NCI-H1930 (cell line): ENCODE data around the gene RNF166.

ENCODE experiments used
- DNase-seq, 2 experiments: peaks; one replicate each; lab custom pipeline; 2025; lab: John Stamatoyannopoulos, UW

RNF166 gene

DNA sequence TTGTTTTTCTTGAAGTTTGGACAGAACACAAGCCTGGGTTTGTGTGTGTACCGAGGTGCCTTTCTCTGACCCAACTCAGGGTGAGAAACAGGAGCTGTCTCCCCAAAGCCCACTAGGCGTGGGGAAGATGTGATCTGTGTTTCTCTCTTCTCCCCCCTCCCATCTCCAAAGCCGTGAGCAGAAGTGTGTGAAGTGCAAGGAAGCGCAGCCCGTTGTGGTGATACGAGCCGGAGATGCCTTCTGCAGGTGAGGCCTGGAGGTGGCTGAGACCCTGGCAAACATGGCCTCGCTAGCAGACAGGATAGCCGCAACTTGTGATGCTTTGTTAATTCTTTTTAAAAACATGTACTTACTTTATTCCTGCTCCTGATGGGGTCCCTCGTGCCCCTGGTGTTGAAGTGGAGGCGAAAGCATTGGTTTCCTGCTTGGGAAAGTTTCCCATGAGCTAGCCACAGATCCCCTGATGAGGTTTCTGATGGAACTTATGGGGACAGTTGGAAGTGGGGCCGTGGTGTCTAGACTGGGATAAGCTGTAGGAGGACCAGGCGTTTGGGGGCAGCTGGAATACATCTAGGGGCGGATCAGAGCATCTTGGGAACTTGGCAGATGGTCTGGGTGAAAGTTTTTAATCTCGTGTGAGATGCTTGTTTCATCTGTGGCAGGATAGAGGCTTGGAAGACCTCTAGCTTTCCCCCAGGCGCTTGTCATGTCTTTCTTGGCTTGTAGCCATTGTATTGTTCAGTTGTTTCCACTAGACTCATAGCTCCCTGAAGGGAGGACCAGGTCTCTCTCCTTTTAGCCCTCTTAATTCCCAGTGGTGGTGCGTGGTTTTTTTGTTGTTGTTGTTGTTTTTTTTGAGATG lies 988 bp upstream of the RNF166 start:
- no peak for DNase-seq

GRCh38 chr16:88705801-88706228 lies 393 bp downstream of the RNF166 start:
- DNase-seq = no peak

- no peak for DNase-seq
These were observed 1.0 kb downstream of the RNF166 start for GRCh38 chr16:88705076-88705684.

GRCh38 chr16:88703486-88704309 lies 2.5 kb downstream of the RNF166 start:
- DNase-seq = no peak

DNA sequence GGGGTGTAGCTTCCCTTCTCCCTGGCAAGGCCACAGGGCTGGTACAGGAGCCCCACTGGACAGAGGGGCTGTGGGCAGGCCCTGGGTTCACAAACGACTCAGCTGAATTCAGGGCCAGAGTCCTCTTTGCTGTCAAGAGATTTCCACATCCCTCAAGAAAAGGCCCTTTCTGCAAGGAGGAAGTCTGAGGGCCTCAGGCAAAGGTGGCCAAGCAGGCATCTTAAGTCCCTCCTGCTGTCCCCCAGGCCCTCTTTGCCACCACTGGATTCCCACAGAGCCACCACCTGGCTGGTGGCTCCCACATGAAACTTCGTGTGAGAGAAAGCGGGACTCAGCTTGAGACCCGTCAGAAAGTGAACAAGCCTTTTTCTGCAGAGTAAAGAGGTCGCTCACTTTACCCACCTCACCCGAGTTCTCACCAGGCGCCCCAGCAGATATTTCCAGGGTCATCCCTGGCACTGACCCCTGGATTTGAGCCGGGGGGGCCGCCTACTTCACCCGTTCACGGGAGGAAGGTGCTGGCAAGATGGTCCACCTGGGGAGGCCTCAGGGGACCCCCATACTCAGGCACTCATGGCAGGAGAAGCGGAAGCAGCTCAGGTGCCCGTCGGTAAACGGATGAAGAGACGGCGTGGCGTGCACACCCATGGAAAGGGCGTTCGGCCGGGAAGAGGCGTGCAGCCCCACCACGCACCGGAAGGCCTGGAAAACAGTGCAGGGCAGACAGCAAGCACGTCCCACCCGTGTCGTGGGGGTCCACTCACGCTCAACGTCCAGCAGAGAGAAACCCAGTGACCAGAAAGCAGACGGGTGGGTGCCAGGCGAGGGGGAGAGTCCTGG lies 3.6 kb downstream of the RNF166 start:
- DNase-seq = no peak

DNA sequence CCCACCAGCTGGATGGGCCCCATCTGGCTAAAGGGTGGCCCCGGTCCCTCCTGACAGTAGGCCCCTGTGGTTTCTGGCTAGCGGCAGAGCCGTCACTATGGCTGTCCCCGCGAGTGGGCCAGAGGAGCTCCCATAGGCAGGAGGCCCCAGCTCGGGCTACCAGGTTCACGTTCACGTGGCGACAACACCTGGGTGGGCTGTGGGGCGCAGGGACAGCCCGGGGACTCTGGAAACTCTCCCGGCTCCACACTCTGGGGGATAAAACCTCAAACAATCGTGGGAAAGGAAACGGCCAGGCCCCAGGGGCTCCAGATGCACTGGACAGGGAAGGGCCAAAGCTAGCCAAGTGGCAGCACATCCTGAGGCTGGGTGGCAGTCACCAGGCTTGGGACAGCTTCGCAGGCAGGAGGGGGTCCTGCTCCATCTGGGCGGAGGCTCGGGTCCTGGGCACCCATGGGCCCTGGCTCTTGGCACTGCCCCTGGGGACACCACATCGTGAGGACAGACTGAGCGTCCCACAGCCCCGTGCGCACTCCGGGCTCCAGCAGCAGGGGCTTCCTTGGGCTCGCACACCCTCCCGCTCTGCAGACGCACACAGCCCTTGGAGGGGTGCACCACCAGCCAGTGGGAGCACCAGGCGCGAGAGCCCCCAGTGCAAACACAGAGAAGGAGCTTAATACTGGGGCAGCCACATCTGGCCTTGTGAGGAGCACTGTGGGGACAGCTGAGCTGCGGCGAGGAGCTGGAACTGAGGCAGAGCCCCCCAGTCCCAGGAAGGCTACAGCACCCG lies 4.4 kb downstream of the RNF166 start:
- no peak for DNase-seq

GRCh38 chr16:88700636-88701482 lies 5.3 kb downstream of the RNF166 start:
- DNase-seq = no peak

- no peak for DNase-seq
These were observed 5.9 kb downstream of the RNF166 start for GRCh38 chr16:88700322-88700635.

- no peak for DNase-seq
These were observed 7.0 kb downstream of the RNF166 start for GRCh38 chr16:88699180-88699579.

DNA sequence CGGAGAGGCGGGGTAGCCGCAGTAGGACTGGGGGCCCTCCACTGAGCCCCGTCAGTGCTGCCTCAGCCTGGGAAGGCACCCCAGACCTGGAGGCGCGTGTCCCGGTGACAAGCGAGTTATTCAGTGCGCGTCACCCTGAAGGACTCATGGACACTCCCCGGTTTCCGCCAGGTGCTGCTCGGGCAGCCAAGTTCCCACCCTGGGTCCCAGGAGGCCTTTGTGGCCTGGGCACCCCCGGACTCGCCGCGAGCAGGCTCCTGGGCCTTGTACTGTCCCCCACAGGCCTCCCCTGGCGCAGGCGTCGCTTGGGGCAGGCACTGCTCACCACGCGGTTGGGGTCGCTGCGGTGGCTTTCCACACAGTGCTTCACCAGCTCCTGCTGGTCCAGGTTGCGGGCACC lies 7.6 kb downstream of the RNF166 start:
- DNase-seq = no peak

GRCh38 chr16:88697831-88698615 lies 8.2 kb downstream of the RNF166 start:
- DNase-seq = no peak

DNA sequence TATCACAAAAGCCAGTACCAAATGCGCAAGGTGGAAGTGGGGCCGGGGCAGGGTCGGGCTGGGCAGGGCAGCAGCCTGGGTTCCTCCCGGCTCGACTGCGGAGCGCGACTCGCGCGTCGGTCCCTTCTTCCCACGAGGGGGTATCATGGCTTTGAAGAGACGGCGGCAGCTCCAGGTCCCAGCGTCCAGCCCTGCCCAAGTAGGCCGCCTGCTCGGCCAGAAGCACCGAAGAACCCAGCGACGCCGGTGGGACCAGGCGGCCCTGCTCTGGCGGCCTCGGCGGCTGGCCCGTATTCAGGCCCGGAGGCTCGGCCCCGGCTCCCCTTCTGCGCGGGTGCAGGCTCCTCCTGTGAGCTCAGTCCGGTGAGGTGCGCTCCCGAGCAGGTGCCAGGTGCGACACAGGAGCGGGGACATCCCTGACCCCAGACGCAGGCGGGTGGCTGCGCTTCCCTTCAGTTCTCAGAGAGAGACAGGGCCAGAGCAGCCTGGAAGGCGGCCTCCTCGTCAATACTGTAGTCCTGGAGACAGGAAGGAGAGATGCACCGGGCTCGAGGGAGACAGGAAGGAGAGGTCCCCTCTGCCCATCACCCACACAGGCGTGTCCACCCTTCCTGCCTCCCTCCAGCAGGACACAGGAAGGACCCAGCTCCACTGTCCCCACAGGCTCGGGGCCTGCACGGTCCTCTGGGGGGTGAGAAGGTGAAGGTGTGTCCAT lies 8.9 kb downstream of the RNF166 start:
- DNase-seq = no peak

- DNase-seq = no peak
These were observed 9.8 kb downstream of the RNF166 start for GRCh38 chr16:88696441-88696840.

GRCh38 chr16:88695753-88696152 lies 10.5 kb downstream of the RNF166 start:
- no peak for DNase-seq

DNA sequence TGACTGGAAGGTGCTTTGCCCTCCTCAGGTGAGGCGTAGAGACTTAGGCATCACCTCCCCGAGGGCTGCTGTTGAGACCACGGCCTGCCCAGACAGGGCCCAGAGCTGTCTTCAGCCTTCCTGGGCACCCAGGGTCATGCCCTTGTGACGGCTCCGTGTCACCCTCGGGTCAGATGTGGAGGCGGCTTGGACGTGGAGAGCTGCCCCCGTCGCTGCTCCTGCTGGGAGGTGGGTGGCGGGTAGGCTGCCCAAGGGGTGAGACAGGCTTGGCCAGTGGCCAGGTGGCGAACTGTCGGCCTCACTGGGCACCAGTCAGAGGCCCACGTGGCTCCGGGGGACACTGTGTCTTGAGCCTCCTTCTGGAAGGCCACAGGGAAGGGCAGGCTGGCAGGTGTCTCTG lies 11.0 kb downstream of the RNF166 start:
- DNase-seq = no peak

DNA sequence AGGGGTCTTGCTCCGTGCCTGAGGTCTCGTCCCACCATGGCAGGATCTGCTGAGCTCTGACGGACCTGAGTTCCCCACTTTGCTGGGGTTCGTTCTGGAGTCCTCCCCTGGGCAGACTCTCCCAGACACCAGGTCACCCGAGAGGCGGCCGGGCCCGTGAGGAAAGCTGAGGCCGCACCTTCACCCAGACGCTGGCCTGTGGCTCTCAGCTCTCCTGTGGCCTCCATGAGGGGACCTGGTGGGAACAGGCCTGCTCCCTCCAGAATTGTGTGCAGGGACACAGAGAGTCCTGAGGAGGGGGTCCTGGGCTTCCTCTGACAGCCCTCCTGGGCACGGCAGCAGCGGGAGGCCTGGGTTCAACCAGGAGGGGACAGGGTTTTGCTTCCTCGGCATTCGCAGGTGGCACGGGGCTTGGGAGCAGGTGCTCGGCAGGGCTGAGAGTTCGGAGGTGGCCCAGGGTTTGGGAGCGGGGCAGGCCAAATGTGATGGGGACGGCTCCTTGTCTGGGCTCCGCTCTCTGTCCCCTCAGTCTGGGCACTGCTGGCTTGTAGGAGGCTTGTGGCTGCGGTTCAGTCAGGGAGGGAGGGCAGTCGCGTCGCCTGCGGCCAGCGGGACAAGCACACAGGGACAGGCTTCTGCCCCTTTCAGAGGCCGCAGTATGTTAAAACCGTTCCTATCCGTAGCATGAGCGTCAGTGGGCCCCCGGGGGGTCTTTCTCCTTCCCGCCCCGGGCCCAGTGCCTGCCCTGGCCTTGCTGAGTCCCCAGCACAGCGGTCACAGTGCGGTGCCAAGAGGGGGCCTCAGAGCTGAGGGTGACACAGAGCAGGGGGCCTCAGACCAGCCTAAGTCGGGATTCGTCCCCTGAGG lies 11.8 kb downstream of the RNF166 start:
- DNase-seq = no peak

GRCh38 chr16:88693420-88694177 lies 12.6 kb downstream of the RNF166 start:
- no peak for DNase-seq
